K562 (cell line): ENCODE results near the gene RABGAP1L. TPM values are rescaled to one million over a fixed set of nuclear protein-coding genes. Genes with fewer than 3 reads are reported as not detected.

Experiments
- ETV6 ChIP-seq, 3 experiments: fragments of 150-350 bp in 1 of 3; sonication (generic) in 1 of 3; formaldehyde crosslinking in 1 of 3; IDR thresholded peaks; 2 replicates each; pipeline versions ENCODE4 v1.6.1 to v1.8.0; 2014 to 2022; ENCODE audit warnings: borderline replicate concordance in 2 of 3, low read depth in 2 of 3, antibody characterized with exemption in 1 of 3, low read length in 1 of 3, mild to moderate bottlenecking in 1 of 3, missing genetic modification reagents in 1 of 3
- KDM4B ChIP-seq, 2 experiments: fragments of 450-650 bp in 1 of 2; sonication (generic) in 1 of 2; IDR thresholded peaks; 2 replicates each; pipeline ENCODE4 v1.6.1; 2016 to 2017; ENCODE audit warnings: borderline replicate concordance in 2 of 2, antibody characterized with exemption in 1 of 2, low read depth in 1 of 2, mild to moderate bottlenecking in 1 of 2
- NCOA2 ChIP-seq, 2 experiments: fragments of 450-650 bp; IDR thresholded peaks; 2 replicates each; pipeline ENCODE4 v1.6.1; 2018; ENCODE audit warnings: mild to moderate bottlenecking in 2 of 2, moderate library complexity in 1 of 2; ENCODE audit not compliant: partially characterized antibody in 2 of 2
- PHF20 ChIP-seq: fragments of 450-650 bp; IDR thresholded peaks from 2 replicates; pipeline ENCODE4 v1.6.1; 2018; ENCODE audit not compliant: partially characterized antibody
- POU5F1 ChIP-seq: fragments of 150-350 bp; IDR thresholded peaks from 2 replicates; pipeline ENCODE4 v1.6.1; 2014; ENCODE audit warnings: borderline replicate concordance, low read length, low read depth, mild to moderate bottlenecking; ENCODE audit not compliant: partially characterized antibody
- SNIP1 ChIP-seq: fragments of 450-650 bp; IDR thresholded peaks from 2 replicates; pipeline ENCODE4 v1.7.1; 2017; ENCODE audit warnings: low read depth, mild to moderate bottlenecking
- ZKSCAN1 ChIP-seq: fragments of 150-350 bp; IDR thresholded peaks from 2 replicates; pipeline ENCODE4 v1.6.1; 2016; ENCODE audit warnings: low read depth, low read length
- ZNF121 ChIP-seq: sonication (generic); formaldehyde crosslinking; conservative IDR thresholded peaks from 2 replicates; pipeline ENCODE4 v1.8.0; 2022; ENCODE audit warnings: missing genetic modification reagents
- ZNF197 ChIP-seq: fragments of 200-800 bp; sonication (Bioruptor generic); IDR thresholded peaks from 2 replicates; pipeline ENCODE4 v1.6.1; 2016; ENCODE audit warnings: low read depth, missing genetic modification characterization, missing compliant biosample characterization
- ZNF695 ChIP-seq: fragments of 450-650 bp; formaldehyde crosslinking; IDR thresholded peaks from 2 replicates; pipeline ENCODE4 v1.4.0; 2020; ENCODE audit warnings: mild to moderate bottlenecking, moderate library complexity
- ZZZ3 ChIP-seq: fragments of 450-650 bp; IDR thresholded peaks from 2 replicates; pipeline ENCODE4 v1.6.1; 2016; ENCODE audit warnings: antibody characterized with exemption, mild to moderate bottlenecking, moderate library complexity
- polyA plus RNA-seq, 8 experiments: library from polyadenylated mRNA; depleted of rRNA in 4 of 8; stranded (reverse) in 5 of 8; unstranded in 3 of 8; fragments of >200 nt; fragmentation: Nextera tagmentation in 2 of 8; fragmentation: Illumina TruSeq in 1 of 8; extraction: Ambion mirVana in 2 of 8; extraction: Trizol in 1 of 8; gene quantifications; 2 replicates each; pipeline versions ENCODE4 v1.2.1 to v1.2.3, GENCODE V29; 2011 to 2014; ENCODE audit warnings: inconsistent platforms in 1 of 8, missing spikeins in 1 of 8
- total RNA-seq, 7 experiments: library from RNA; depleted of rRNA in 6 of 7; stranded (reverse); fragments of >200 nt in 6 of 7; fragmentation: Illumina TruSeq in 2 of 7; extraction: Trizol in 2 of 7; gene quantifications; 2 replicates each; pipeline versions ENCODE4 v1.2.1 to v1.2.3, GENCODE V29; 2011 to 2021; ENCODE audit warnings: low replicate concordance in 1 of 7
- TF ChIP-seq, protein P1 (sequence below): IDR thresholded peaks from 3 replicates; pipeline ENCODE4 v1.6.1; 2011; ENCODE audit warnings: borderline replicate concordance, mild to moderate bottlenecking; ENCODE audit not compliant: insufficient read length, insufficient read depth
- TF ChIP-seq, protein P2 (sequence below): fragments of 250-450 bp; sonication (Bioruptor Pico); IDR thresholded peaks from 2 replicates; pipeline ENCODE4 v1.8.0; 2021; ENCODE audit warnings: borderline replicate concordance, mild to moderate bottlenecking, moderate library complexity; ENCODE audit not compliant: poor library complexity, severe bottlenecking
- TF ChIP-seq, protein P3 (sequence below): fragments of 450-650 bp; IDR thresholded peaks from 2 replicates; pipeline ENCODE4 v1.6.1; 2014; ENCODE audit warnings: low read depth, mild to moderate bottlenecking, moderate library complexity, borderline replicate concordance
- TF ChIP-seq, protein P4 (sequence below): fragments of 450-650 bp; IDR thresholded peaks from 2 replicates; pipeline ENCODE4 v1.6.1; 2018; ENCODE audit not compliant: partially characterized antibody
- TF ChIP-seq, protein P5 (sequence below): fragments of 250-450 bp; sonication (Bioruptor Pico); IDR thresholded peaks from 2 replicates; pipeline ENCODE4 v1.8.0; 2021; ENCODE audit warnings: moderate library complexity, mild to moderate bottlenecking, inconsistent platforms
- TF ChIP-seq, protein P6 (sequence below): sonication (generic); formaldehyde crosslinking; IDR thresholded peaks from 2 replicates; pipeline ENCODE4 v1.8.0; 2023; ENCODE audit warnings: mild to moderate bottlenecking, missing genetic modification reagents

The RABGAP1L gene
- total and polyA plus RNA-seq, 9 of the 15 experiments (the other 6 are each of a cell fraction or from before 2014, with no cell fraction given), result 16.5 to 44.9 (median 26.7) TPM

DNA sequence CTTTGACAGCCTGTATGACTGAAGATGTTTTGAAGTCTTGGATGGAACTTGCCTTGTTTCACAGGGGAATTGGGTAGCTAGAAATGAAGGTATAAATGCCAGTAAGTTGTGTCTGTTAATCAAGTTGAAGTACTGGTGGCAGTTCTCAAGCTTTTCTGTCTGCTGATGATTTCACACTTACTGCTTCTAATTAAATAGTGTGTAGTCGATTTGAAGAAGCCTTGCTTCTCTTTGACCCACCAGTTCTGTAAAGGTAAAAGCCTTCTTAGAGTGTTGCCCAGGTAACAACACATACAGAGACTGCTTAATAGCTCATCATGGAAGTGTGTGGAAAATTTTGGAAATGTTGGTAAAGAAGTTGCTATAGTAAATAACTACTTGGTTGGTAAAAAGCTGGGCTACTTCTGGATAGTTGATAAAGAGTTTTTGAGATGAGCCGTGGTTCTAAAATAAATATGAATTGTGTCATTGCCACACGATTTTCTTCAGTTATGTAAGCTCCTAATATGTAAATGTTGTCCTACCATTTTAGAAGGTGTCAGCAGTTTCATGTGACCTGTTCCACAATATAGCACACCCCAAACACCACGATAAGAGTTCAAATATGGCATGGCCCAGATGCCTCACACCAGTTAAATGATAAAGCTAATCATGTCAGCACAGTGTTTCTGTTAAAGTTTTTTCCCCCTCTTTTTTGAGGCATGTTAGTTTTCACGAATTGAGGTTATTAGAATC, 7.4 kb downstream of the RABGAP1L start (continued):
- TF ChIP-seq, protein P1, sequence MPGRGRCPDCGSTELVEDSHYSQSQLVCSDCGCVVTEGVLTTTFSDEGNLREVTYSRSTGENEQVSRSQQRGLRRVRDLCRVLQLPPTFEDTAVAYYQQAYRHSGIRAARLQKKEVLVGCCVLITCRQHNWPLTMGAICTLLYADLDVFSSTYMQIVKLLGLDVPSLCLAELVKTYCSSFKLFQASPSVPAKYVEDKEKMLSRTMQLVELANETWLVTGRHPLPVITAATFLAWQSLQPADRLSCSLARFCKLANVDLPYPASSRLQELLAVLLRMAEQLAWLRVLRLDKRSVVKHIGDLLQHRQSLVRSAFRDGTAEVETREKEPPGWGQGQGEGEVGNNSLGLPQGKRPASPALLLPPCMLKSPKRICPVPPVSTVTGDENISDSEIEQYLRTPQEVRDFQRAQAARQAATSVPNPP, result no peak
- TF ChIP-seq POU5F1 (no peak), SNIP1 (no peak), ZNF121 (no peak), ZNF695 (CRISPR knock-in tag) (no peak), ETV6 (IDR thresholded peaks at IDR 0.05; ENCODE audit: borderline replicate concordance in 1 of 2, low read depth in 2 of 2, low read length in 1 of 2) (no peak), ETV6 (CRISPR knock-in tag; IDR thresholded peaks at IDR 0.05; ENCODE audit: borderline replicate concordance) (no peak), KDM4B (IDR thresholded peaks at IDR 0.05; ENCODE audit: borderline replicate concordance in 2 of 2, low read depth in 1 of 2) (no peak), PHF20 (no peak), NCOA2 (IDR thresholded peaks at IDR 0.05; ENCODE audit: partially characterized antibody in 2 of 2) (no peak), ZNF197 (CRISPR knock-in tag) (peak; percentile 73; the same call in 1 of the 2 replicates), ZKSCAN1 (no peak), ZZZ3 (no peak)
- TF ChIP-seq, protein P2, sequence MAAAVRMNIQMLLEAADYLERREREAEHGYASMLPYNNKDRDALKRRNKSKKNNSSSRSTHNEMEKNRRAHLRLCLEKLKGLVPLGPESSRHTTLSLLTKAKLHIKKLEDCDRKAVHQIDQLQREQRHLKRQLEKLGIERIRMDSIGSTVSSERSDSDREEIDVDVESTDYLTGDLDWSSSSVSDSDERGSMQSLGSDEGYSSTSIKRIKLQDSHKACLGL (CRISPR knock-in tag), result no peak
- TF ChIP-seq, protein P3, sequence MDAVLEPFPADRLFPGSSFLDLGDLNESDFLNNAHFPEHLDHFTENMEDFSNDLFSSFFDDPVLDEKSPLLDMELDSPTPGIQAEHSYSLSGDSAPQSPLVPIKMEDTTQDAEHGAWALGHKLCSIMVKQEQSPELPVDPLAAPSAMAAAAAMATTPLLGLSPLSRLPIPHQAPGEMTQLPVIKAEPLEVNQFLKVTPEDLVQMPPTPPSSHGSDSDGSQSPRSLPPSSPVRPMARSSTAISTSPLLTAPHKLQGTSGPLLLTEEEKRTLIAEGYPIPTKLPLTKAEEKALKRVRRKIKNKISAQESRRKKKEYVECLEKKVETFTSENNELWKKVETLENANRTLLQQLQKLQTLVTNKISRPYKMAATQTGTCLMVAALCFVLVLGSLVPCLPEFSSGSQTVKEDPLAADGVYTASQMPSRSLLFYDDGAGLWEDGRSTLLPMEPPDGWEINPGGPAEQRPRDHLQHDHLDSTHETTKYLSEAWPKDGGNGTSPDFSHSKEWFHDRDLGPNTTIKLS, result no peak
- TF ChIP-seq, protein P4, sequence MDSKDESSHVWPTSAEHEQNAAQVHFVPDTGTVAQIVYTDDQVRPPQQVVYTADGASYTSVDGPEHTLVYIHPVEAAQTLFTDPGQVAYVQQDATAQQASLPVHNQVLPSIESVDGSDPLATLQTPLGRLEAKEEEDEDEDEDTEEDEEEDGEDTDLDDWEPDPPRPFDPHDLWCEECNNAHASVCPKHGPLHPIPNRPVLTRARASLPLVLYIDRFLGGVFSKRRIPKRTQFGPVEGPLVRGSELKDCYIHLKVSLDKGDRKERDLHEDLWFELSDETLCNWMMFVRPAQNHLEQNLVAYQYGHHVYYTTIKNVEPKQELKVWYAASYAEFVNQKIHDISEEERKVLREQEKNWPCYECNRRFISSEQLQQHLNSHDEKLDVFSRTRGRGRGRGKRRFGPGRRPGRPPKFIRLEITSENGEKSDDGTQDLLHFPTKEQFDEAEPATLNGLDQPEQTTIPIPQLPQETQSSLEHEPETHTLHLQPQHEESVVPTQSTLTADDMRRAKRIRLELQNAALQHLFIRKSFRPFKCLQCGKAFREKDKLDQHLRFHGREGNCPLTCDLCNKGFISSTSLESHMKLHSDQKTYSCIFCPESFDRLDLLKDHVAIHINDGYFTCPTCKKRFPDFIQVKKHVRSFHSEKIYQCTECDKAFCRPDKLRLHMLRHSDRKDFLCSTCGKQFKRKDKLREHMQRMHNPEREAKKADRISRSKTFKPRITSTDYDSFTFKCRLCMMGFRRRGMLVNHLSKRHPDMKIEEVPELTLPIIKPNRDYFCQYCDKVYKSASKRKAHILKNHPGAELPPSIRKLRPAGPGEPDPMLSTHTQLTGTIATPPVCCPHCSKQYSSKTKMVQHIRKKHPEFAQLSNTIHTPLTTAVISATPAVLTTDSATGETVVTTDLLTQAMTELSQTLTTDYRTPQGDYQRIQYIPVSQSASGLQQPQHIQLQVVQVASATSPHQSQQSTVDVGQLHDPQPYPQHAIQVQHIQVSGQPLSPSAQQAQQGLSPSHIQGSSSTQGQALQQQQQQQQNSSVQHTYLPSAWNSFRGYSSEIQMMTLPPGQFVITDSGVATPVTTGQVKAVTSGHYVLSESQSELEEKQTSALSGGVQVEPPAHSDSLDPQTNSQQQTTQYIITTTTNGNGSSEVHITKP, result peak; percentile 86
- TF ChIP-seq, protein P5, sequence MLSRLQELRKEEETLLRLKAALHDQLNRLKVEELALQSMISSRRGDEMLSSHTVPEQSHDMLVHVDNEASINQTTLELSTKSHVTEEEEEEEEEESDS, result no peak
- TF ChIP-seq, protein P6, sequence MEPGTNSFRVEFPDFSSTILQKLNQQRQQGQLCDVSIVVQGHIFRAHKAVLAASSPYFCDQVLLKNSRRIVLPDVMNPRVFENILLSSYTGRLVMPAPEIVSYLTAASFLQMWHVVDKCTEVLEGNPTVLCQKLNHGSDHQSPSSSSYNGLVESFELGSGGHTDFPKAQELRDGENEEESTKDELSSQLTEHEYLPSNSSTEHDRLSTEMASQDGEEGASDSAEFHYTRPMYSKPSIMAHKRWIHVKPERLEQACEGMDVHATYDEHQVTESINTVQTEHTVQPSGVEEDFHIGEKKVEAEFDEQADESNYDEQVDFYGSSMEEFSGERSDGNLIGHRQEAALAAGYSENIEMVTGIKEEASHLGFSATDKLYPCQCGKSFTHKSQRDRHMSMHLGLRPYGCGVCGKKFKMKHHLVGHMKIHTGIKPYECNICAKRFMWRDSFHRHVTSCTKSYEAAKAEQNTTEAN, result no peak
